HCEC 1CT (cell line): ENCODE measurements around the gene SSC5D.
"Not testable (repeated sequence)": the region's sequence is repeated elsewhere in the genome, so short reads cannot be mapped to it uniquely, and the experiment has no call there.

Source experiments
- DNase-seq: peaks from one replicate; pipeline ENCODE4 v3.0.0-alpha.2; 2017

The SSC5D gene

GRCh38 chr19:55508120-55508519 is 19.9 kb downstream of the SSC5D start:
- no peak for DNase-seq

GRCh38 chr19:55516878-55517620 is 28.8 kb downstream of the SSC5D start:
- peak; percentile 92 for DNase-seq

DNA sequence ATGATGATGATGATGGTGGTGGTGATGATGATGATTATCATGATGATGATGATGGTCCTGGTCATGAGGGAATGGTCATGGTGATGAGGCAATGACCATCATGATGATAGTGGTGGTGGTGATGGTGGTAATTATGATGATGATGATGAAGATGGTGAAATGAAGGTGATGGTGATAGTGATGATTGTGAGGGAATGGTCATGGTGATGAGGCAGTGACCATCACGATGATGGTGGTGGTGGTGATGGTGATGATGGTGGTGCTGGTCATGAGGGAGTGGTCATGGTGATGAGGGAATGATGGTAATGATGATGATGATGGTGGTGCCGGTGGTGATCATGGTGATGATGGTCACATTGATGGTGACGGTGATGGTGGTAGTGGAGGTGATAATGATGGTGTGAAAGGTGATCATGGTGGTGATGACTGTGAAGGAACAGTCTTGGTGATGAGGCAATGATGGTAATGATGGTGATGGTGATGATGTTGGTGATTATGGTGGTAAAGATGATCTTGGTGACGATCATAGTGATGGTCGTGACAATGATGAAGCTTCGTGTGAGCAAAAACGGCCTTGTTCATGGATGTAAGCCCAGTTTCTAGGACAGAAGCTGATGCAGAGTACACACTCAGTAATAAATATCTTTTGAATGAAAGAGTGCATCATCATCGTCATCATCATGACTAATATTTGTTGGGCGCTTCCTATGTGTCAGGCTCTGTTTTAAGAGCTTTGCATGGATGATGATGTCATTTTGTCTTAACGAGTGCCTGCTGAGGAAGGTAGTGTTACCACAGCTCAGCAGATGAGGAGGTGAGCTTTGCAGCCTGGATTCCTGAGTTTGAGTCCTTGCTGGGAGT is 31.4 kb downstream of the SSC5D start:
- peak; percentile 90 for DNase-seq

GRCh38 chr19:55520691-55521292 is 32.6 kb downstream of the SSC5D start:
- no peak for DNase-seq

GRCh38 chr19:55525289-55526101 is 37.3 kb downstream of the SSC5D start:
- DNase-seq: no peak

DNA sequence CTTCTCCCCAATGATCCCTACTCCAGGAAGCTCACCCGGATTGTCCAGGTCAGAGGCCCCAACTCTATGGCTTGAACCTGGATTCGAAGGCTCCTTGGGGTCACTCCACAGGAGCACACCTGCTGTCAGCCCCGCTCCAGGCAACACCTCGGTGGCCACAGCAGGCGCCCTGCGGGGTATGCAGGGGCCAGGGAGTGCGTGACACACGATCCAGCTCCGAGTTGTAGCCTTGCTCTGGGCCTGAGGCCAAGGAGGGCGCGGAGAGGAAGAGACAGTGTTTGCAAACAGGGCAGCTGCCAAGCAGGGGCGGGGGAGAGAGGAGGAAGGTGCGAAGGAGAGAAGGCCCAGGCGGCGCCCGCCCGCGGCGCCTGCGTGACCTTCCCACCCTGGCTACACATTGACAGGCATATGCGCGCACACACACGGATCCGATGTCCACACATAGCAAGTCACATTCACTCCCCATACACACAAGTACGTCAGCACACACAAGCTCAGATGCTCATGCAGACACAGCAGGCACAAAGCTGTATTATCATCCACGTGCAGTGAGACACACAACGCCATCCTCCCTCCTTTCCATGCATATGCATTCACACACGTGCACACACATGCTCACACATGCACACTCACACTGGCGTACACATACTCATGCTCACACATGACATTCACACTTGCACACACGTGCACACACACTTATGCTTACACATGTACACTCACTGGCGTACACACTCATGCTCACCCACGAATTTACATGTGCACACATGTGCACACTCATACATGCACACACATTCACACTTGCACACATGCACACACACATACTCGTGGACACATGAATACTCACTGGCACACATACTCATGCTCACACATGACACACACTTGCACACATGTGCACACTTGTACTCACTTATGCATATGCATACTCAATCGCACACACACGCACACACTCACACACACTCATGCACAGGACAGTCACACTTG is 38.3 kb downstream of the SSC5D start:
- DNase-seq: peak; percentile 22

- DNase-seq: no peak
These were observed 39.2 kb downstream of the SSC5D start for GRCh38 chr19:55527197-55528029.

DNA sequence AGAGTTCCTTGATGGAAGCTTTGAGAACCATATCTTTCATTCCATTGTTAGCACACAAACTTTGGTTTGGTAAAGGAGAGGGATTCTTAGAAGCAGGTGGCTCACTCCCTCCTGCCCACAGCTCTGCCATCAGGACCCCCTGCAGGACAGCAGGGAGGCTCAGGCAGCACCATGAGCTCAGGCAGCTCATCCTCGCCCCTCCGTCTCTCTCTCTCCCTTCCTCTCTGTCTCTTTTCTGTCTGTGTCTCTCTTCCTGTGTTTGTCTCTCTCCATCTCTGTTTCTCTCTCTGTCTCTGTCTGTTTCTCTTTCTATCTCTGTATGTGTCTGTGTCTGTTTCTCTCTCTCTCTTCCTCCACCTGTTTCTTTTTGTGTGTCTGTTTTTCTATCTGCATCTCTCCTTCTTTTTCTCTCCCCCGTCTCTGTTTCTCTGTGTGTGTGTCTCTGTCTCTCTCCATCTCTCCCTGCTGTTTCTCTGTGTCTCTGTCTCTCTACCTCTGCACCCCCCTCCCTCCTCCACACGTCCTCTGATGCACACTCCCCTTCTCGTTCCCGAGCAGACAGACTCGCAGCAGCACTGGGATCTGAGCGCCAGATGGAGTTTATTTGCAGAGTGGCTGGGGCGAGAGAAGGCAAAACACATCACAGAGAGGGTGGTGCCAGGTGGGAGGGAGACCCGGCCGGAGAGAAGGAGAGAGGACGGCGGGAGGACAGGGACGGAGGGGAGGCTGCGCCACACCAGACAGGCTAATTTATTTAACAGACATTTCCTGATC is 40.0 kb downstream of the SSC5D start:
- DNase-seq: no peak

DNA sequence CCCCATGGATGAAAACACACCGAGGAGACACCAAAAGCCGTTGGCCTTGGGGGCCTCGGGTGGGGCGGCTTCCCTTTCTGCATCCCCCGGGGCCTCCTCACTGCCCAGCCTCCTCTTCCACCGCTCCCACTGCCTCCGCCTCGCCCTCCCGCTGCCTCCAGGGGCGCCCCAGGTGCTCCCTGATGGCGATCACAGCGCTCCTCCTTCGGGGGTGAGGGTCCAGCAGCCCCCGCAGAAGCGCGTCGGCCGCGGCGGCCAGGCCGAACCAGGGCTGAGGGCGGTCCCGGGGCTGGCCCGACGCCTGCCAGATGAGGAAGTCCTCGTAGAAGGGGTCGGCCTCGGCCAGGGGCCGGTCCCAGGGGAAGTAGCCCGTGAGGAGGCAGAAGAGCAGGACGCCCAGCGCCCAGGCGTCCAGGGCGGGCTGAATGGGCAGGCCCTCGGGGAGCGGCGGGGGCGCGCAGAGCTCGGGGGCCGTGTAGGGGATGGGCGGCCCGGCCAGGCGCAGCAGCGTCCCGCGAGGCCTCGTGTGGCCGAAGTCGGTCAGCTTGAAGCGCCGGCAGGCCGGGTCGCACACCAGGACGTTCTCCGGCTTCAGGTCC is 41.5 kb downstream of the SSC5D start:
- no peak for DNase-seq

DNA sequence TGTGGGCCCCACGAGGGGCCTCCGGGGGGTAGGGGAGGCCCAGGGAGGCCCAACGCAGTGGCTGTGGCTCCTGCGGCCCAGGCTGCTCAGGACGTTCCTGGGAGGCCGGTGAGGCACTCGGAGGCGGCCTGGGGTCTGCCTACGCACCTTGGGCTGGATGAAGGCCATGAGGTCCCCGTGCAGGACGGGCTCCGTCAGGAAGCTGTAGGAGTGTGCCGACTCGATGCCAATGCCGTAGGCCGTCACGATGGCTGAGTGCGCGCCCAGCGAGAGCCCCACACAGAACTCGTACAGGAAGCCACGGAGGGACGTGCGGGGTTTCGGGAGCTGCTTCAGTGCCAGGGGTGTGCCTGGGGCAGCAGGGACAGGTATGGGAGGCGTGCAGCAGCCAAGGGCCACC is 42.8 kb downstream of the SSC5D start:
- no peak for DNase-seq

- not testable (repeated sequence) for DNase-seq
These were observed 46.0 kb downstream of the SSC5D start for GRCh38 chr19:55534280-55534679.

- no peak for DNase-seq
These were observed 47.1 kb downstream of the SSC5D start for GRCh38 chr19:55535173-55535964.

GRCh38 chr19:55535965-55536350 is 47.7 kb downstream of the SSC5D start:
- DNase-seq: no peak

- no peak for DNase-seq
These were observed 48.1 kb downstream of the SSC5D start for GRCh38 chr19:55536366-55536765.

DNA sequence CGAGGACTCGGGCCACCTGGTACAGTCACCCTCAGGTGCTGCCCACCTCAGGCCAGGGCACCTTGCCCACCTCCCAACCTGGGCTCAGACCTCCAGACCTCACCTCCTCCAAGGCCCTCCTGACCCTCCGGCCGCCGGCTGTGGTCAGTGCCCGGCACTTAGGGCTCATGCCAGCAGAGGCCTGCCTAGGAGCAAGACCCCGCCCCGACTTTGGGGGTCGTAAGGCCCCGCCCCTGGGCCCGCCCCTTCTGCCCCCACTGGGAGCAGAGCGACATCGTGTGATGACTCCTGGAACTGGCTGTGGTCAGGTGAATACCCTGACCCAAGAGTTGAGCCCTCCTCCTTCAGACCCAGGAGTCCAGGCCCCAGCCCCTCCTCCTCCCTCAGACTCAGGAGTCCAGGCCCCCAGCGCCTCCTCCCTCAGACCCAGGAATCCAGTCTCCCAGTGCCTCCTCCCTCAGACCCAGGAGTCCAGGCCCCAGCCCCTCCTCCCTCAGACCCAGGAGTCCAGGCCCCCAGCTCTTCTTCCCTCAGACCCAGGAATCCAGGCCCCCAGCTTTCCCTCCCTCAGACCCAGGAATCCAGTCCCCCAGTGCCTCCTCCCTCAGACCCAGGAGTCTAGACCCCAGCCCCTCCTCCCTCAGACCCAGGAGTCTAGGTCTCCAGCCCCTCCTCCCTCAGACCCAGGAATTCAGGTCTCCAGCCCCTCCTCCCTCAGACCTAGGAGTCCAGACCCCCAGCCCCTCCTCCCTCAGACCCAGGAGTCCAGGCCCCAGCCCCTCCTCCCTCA is 48.9 kb downstream of the SSC5D start, which contains the start of gene SBK2:
Gene SBK2, minus strand, starts transcription at position 183 of the 790 bp plus-strand sequence. CDS start 839 bp downstream, outside the sequence.
- no peak for DNase-seq

- peak; percentile 23 for DNase-seq
These were observed 49.5 kb downstream of the SSC5D start for GRCh38 chr19:55537741-55538111.

DNA sequence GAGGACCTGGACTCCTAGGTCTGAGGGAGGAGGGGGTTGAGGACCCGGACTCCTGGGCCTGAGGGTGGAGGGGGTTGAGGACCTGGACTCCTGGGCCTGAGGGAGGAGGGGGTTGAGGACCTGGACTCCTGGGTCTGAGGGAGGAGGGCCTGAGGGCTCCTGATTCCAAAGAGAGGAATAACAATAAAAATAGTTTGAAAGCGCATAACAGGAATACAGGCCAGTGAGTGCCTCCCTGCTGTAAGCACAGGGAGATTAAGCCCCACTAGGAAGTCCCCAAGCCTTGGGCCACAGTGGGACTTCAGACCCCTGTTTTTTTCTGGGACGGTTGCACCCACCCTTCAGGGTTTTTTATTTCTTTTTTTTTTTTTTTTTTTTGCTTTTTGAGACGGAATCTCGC is 49.9 kb downstream of the SSC5D start:
- DNase-seq: no peak
